GM12891 (cell line): ENCODE measurements around the gene KIF5C.

ENCODE experiments used
- PAX5 ChIP-seq: IDR thresholded peaks from 2 replicates; pipeline ENCODE4 v1.6.1; 2011; ENCODE audit warnings: low read length, moderate library complexity, mild to moderate bottlenecking; ENCODE audit not compliant: insufficient read depth, severe bottlenecking
- POLR2A ChIP-seq: IDR thresholded peaks from 2 replicates; pipeline ENCODE4 v1.6.1; 2011; ENCODE audit warnings: low read depth, low read length, control low read depth
- POLR2AphosphoS5 ChIP-seq: IDR thresholded peaks from 2 replicates; pipeline ENCODE4 v1.6.1; 2011; ENCODE audit warnings: low read depth, low read length, control low read depth
- POU2F2 ChIP-seq: IDR thresholded peaks from 2 replicates; pipeline ENCODE4 v1.6.1; 2011; ENCODE audit warnings: low read depth, mild to moderate bottlenecking, control low read depth, low read length, moderate library complexity
- SPI1 ChIP-seq: IDR thresholded peaks from 2 replicates; pipeline ENCODE4 v1.6.1; 2011; ENCODE audit warnings: low read depth, low read length, control low read depth
- TAF1 ChIP-seq: IDR thresholded peaks from 2 replicates; pipeline ENCODE4 v1.6.1; 2011; ENCODE audit warnings: low read depth, low read length, control low read depth

GRCh38 chr2:149000158-149000938 lies 125.3 kb downstream of the KIF5C start:
- TF ChIP-seq POLR2AphosphoS5: no peak
- TF ChIP-seq POLR2A: no peak
- no peak for TF ChIP-seq TAF1
- TF ChIP-seq POU2F2: no peak
- no peak for TF ChIP-seq PAX5
- no peak for TF ChIP-seq SPI1
